ENCODE measurements around the gene PTPRM. TPM values are rescaled to one million over a fixed set of nuclear protein-coding genes. Genes with fewer than 3 reads are reported as not detected.

Gene PTPRM
- total RNA-seq, 1 donor from 2014 or later = 257 TPM

DNA sequence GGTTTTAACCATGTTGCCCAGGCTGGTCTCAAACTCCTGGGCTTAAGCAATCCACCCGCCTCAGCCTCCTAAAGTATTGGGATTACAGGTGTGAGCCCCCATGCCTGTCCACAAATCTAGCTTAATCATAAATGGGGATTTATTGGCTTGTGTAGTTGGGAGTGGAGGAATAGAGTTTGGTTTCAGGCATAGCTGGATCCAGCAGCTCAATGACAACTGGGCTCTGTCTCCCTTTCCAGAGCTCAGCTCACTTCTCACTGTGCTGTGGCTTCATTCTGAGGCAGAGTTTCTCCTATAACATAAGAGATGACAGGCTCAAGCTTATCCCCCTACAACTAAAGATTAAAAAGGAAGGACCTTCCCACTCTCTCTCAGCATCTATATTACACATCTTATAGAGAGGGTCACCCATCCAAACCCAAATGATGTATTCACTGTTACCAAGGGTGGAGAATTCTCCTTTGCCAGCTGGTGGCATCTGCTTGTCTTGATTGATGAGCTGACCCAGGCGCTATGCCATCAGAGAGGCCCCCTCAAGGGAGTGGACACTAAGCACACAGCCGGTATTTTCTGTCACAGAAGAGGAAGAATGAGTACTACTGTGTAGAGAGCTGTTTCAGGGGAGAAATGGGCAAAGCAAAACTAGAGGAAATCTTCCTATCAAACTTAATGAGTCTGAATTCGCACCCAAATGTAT lies 280.4 kb downstream of the PTPRM start:
- Histone ChIP-seq H3K27ac (no peak overlapping the region), H3K36me3 (no peaks in the 10 kb centered on the region), H3K9me3 (peaks cover 6 to 15% of the 10 kb centered on the region in 2 donors), H3K27me3 (no peaks in the 10 kb centered on the region), H3K4me1 (no peaks in the 10 kb centered on the region), H3K4me3 (no peak overlapping the region)
- DNase-seq (ENCODE audit: low spot score in 2 of 2) = no peak
- intact Hi-C loops (cut with DNase I) = no loop called here
- TF ChIP-seq, protein P1, sequence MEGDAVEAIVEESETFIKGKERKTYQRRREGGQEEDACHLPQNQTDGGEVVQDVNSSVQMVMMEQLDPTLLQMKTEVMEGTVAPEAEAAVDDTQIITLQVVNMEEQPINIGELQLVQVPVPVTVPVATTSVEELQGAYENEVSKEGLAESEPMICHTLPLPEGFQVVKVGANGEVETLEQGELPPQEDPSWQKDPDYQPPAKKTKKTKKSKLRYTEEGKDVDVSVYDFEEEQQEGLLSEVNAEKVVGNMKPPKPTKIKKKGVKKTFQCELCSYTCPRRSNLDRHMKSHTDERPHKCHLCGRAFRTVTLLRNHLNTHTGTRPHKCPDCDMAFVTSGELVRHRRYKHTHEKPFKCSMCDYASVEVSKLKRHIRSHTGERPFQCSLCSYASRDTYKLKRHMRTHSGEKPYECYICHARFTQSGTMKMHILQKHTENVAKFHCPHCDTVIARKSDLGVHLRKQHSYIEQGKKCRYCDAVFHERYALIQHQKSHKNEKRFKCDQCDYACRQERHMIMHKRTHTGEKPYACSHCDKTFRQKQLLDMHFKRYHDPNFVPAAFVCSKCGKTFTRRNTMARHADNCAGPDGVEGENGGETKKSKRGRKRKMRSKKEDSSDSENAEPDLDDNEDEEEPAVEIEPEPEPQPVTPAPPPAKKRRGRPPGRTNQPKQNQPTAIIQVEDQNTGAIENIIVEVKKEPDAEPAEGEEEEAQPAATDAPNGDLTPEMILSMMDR (IDR thresholded peaks at IDR 0.05) = no peak

DNA sequence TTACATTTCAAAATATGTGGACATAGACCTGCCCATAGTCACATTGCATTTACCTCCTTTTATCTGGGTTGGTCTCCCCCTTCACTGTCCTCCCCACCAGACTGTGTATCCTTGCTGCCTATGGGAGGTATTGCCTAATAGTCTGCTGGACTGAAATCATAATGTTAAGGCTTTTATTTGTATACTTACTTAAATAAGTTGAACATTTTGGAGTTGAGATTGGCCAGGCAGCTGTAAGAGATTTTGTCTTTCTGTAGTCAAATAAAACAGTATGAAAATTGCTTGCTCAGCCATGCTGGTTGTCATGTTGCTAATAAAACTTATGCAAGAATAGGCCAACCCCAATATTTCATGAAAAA lies 280.9 kb downstream of the PTPRM start:
- H3K4me3 ChIP-seq = no peak overlapping the region
- no peaks in the 10 kb centered on the region for H3K36me3 ChIP-seq
- intact Hi-C loops (cut with DNase I) = no loop called here
- H3K27me3 ChIP-seq = no peaks in the 10 kb centered on the region
- TF ChIP-seq, protein P1 (IDR thresholded peaks at IDR 0.05) = no peak
- H3K27ac ChIP-seq = no peak overlapping the region
- H3K4me1 ChIP-seq = no peaks in the 10 kb centered on the region
- DNase-seq (ENCODE audit: low spot score in 2 of 2) = no peak
- H3K9me3 ChIP-seq = peaks cover 6 to 15% of the 10 kb centered on the region in 2 donors

DNA sequence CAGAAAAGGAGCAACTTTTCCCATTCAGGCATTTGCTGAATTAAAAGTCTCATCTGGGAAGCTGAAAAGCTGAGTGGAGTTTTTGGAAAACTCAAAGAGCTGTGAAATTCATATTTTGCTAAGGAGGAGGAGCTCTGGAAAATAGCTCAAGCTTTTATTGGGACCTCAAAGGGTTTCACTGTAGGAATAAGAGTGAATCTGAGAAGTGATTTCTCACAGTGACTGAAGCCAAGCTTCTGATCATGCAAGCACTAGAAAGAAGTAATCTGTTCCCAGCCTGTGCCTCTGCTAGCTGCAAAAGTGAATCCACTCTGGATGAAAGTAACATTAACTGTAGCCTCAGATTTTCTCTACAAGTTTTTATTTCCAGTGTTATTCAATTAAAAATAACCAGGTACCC lies 283.3 kb downstream of the PTPRM start:
- H3K4me1 ChIP-seq = peaks cover 0 to 4% of the 10 kb centered on the region in 2 donors
- no peaks in the 10 kb centered on the region for H3K27me3 ChIP-seq
- no peak for DNase-seq (ENCODE audit: low spot score in 2 of 2)
- no peaks in the 10 kb centered on the region for H3K36me3 ChIP-seq
- no peaks in the 10 kb centered on the region for H3K9me3 ChIP-seq
- H3K4me3 ChIP-seq = no peak overlapping the region
- no peak overlapping the region for H3K27ac ChIP-seq
- TF ChIP-seq, protein P1 (IDR thresholded peaks at IDR 0.05) = no peak
- intact Hi-C loops (cut with DNase I) = no loop called here

DNA sequence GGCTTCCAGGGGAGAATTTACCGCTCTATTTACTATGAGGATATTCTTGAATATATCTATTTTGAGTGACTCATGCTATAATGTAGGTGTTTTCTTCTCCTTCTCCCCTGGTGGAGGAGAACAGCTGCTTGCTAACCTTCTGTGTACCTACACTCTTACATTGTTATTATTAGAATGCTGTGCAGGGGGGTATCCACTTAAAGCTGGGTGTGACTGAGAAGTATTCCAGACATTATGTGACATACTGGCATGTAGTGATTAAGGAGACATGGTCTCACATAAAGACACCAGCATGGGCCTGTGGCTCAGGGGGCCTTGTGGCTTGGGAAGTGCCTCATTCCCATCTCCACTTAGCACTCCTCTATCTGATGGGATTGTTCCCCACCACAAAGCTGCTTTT lies 287.9 kb downstream of the PTPRM start:
- no peaks in the 10 kb centered on the region for H3K9me3 ChIP-seq
- H3K27me3 ChIP-seq = no peaks in the 10 kb centered on the region
- intact Hi-C loops (cut with DNase I) = no loop called here
- H3K4me1 ChIP-seq = peaks cover 0 to 6% of the 10 kb centered on the region in 2 donors
- DNase-seq (ENCODE audit: low spot score in 2 of 2) = no peak
- TF ChIP-seq, protein P1 (IDR thresholded peaks at IDR 0.05) = no peak
- H3K36me3 ChIP-seq = no peaks in the 10 kb centered on the region
- H3K4me3 ChIP-seq = no peak overlapping the region
- H3K27ac ChIP-seq = no peak overlapping the region

DNA sequence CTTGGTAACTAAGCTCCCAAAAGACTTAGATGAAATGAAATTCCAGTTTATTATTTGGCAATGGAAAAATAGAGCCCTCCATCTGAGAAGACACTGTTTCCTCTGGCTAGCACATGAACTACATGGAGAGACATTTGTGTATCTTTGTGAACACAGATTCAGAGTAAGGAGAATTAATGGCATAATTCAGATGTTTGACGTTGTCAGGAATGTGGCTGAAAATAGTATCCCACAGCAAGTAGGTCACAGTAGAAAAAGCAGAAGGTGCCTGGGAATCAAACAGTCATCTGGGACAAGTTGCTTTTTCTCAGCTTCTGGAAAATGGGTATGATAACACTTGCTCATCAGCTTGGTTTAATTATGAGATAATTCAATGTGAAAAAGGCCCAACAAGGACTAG lies 288.6 kb downstream of the PTPRM start:
- Histone ChIP-seq H3K4me1 (peaks cover 0 to 6% of the 10 kb centered on the region in 2 donors), H3K27me3 (no peaks in the 10 kb centered on the region), H3K27ac (no peak overlapping the region), H3K4me3 (no peak overlapping the region), H3K9me3 (no peaks in the 10 kb centered on the region), H3K36me3 (no peaks in the 10 kb centered on the region)
- DNase-seq (ENCODE audit: low spot score in 2 of 2) = no peak
- TF ChIP-seq, protein P1 (IDR thresholded peaks at IDR 0.05) = no peak
- intact Hi-C loops (cut with DNase I) = no loop called here

DNA sequence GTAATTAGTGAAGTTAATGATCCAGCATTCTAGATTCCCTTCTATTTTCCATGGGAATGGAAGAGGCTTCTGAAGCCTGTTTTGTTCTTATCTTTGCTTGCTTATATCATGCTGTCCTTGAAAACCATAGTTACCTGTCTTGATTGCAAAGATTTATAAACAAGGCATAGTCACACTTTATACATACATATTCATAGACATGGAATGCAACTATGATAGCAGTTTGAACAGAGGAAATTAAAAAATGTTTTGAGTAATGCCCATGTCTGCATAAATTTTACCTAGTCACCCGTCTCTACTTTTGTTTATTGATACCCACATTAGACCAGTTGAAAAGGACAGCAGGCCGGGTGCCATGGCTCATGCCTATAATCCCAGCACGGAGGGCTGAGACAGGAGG lies 289.0 kb downstream of the PTPRM start:
- Histone ChIP-seq H3K36me3 (no peaks in the 10 kb centered on the region), H3K27ac (no peak overlapping the region), H3K9me3 (no peaks in the 10 kb centered on the region), H3K27me3 (no peaks in the 10 kb centered on the region), H3K4me1 (peaks cover 0 to 6% of the 10 kb centered on the region in 2 donors), H3K4me3 (no peak overlapping the region)
- intact Hi-C loops (cut with DNase I) = no loop called here
- TF ChIP-seq, protein P1 (IDR thresholded peaks at IDR 0.05) = no peak
- DNase-seq (ENCODE audit: low spot score in 2 of 2) = no peak

All from ascending aorta (tissue), 2 donors.